GM21381 (cell line): ENCODE results near the gene CACNA1C.
"Not testable (repeated sequence)": the region's sequence is repeated elsewhere in the genome, so short reads cannot be mapped to it uniquely, and the experiment has no call there.

Source experiments
- ATAC-seq: cut with Tn5 transposase; IDR thresholded peaks from one replicate; pipeline ENCODE4 v1.9.1; 2021; ENCODE audit warnings: mild to moderate bottlenecking, moderate library complexity; ENCODE audit not compliant: unreplicated experiment

Gene CACNA1C

DNA sequence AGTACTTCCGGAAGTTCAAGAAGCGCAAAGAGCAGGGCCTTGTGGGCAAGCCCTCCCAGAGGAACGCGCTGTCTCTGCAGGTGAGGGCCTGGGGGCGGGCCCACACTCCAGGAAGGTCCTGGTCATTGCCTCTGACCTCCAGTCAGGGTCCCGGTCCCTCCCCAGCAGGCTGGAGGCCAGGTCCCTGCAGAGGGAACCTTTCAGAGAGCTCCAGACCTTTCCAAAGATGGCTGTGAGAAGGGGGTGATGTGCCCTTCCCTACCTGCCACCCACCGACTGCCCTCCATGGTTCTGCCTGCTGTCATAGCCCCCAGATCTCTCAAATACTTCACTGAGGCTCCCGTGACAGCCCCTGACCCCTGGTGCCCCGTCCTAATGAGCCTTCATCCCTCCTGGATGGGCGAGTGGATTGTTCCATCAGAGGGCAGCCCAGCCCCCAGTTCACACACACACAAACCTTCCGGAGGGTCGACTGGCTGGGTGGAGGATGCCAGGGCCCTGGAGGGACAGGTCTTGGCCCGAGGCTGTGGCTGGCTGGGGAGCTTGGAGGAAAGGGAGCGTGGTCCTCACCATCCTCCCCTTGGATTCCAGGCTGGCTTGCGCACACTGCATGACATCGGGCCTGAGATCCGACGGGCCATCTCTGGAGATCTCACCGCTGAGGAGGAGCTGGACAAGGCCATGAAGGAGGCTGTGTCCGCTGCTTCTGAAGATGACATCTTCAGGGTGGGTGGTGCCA lies 624.5 kb downstream of the CACNA1C start:
- no peak for ATAC-seq

GRCh38 chr12:2678426-2678825 lies 625.6 kb downstream of the CACNA1C start:
- no peak for ATAC-seq

DNA sequence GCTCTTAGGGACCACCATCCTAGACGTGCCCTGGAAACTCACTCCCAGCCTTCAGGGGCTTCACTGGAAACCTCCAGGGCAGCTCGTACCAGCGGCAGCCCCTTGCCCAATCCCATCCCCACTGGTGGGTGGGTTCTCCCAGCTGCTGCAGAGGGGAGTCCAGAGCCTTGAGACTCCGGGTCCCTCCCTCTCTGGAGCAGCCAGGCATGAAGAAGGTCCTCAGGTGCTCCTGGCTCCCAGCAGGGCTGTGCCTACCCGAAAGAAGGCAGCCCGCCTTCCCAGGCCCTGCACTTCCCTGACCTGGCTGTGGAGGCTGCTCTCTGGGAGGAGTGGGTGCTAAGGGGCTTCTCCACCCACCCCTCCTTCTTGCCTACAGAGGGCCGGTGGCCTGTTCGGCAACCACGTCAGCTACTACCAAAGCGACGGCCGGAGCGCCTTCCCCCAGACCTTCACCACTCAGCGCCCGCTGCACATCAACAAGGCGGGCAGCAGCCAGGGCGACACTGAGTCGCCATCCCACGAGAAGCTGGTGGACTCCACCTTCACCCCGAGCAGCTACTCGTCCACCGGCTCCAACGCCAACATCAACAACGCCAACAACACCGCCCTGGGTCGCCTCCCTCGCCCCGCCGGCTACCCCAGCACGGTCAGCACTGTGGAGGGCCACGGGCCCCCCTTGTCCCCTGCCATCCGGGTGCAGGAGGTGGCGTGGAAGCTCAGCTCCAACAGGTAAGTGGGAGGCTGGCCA lies 626.5 kb downstream of the CACNA1C start:
- ATAC-seq = no peak

GRCh38 chr12:2679816-2680675 lies 627.3 kb downstream of the CACNA1C start:
- ATAC-seq = no peak

DNA sequence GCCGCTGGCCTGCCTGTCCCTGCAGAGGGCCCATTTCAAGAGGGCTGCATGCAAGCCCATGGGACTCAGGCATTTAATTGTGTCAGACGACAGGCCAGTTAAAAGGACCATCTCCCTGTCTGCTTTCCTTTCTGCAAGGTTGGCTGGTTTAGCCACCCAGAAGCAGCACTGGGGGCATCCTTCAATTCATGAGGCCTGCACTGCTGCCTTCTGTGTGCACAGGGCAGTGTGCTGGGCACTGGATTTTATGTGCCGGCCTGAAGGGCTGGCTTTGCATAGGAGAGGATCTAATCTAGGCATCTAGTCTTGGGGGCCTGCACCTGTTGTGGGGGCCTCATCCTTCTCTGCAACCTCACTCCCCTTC lies 627.9 kb downstream of the CACNA1C start:
- ATAC-seq = no peak

DNA sequence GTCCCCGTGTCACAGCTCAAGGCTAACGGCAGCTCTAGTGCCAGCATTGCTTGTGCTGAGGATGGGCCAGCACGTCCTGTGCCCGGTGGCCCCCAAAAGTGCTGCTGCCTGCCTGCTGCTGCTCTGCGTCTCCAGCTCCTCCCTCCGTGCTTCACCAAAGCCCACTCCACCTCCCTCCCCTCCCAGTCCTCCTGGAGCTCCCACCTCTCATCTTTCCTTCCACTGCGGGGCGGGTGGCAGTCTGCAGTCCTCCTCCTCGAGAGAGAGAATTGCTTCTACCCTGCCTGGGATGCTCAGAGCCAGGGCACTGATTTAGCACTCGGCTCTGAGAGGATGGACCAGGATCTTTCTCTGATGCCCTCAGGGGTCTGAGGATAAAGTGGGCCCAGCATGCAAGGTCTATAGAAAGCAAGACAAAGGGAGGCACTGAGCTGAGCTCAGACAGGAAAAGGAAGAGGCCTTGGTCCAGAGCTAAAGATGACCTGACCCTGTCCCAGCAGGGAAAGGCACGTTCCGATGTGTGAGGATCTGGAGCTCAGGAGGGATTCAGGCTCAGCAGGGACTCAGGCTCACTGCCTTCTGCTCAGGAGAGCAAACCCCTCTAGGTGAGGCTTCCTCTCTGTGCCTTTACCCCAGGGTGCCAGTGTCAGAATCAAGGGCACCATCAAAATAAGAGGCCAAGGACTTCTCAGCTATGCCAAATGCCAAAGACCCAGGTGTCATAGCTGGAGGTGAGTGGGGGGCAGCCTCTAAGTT lies 628.8 kb downstream of the CACNA1C start:
- ATAC-seq = no peak

GRCh38 chr12:2682296-2683251 lies 629.8 kb downstream of the CACNA1C start:
- no peak for ATAC-seq

- ATAC-seq = no peak
Observed at GRCh38 chr12:2683283-2684025, 630.7 kb downstream of the CACNA1C start.

DNA sequence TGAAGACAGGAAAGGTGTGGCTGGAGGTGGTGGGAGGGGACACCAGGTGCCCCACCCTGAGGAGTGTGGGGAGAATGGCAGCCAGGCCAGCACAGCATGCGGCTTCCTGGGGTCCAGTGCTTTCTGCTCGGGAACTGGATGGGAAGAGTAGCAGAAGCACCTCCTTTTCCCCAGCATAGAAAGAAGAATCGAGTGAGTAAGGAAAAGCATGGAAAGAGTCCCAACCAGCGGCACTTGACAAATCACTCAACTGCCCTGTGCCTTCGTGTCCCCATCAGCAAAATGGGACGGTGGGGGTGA lies 631.2 kb downstream of the CACNA1C start:
- ATAC-seq = not testable (repeated sequence)

DNA sequence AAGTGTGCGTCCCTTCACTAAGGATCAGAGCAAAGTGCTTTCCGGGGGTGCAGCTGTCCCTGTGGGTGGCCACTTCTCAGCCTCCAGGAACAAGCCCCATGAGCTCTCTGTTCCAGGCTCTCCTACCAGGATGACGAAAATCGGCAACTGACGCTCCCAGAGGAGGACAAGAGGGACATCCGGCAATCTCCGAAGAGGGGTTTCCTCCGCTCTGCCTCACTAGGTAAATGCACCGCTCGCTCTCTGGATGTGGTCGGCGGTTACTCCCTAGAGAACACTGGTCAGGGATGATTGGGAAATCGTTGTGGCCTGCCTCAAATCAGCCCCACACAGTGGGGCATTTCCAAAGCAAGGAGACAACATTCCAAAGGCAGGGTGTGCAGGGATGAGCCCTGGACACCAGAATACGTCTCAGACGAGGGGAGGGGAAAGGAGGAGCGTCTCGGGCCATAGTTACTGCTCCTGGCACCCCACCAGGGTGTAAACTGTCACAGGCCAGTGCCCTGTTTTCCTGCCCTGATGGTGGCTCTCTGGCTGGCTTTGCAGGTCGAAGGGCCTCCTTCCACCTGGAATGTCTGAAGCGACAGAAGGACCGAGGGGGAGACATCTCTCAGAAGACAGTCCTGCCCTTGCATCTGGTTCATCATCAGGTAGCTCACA lies 633.0 kb downstream of the CACNA1C start:
- ATAC-seq = not testable (repeated sequence)

GRCh38 chr12:2686280-2686646 lies 633.5 kb downstream of the CACNA1C start:
- no peak for ATAC-seq

GRCh38 chr12:2687058-2687457 lies 634.3 kb downstream of the CACNA1C start:
- ATAC-seq = no peak

DNA sequence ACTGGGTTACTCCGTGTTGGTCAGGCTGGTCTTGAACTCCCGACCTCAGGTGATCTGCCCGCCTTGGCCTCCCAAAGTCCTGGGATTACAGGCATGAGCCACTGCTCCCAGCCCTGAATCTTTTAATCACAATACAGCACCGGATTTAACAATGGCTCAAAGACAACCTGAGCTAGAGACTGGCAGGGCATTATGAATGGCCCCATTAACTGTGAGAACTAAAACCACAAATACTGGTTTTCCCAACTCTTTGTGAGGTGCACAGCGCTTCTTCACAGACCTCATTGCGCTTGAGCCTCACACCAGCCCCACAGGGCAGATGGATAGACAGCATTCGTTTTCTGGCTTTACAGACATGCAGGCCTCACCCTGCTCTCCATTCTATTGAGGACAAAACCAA lies 634.9 kb downstream of the CACNA1C start:
- no peak for ATAC-seq

DNA sequence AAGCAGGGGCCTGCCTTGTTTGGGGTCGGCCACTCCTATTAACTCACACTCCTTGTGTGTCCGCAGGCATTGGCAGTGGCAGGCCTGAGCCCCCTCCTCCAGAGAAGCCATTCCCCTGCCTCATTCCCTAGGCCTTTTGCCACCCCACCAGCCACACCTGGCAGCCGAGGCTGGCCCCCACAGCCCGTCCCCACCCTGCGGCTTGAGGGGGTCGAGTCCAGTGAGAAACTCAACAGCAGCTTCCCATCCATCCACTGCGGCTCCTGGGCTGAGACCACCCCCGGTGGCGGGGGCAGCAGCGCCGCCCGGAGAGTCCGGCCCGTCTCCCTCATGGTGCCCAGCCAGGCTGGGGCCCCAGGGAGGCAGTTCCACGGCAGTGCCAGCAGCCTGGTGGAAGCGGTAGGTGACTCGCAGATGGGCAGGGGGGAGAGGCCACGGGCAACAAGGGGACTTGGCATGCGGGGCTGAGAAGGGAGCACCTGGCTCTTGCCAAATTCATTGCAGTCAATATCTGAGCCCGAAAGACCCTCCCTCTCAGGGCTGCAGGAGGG lies 635.7 kb downstream of the CACNA1C start:
- no peak for ATAC-seq

DNA sequence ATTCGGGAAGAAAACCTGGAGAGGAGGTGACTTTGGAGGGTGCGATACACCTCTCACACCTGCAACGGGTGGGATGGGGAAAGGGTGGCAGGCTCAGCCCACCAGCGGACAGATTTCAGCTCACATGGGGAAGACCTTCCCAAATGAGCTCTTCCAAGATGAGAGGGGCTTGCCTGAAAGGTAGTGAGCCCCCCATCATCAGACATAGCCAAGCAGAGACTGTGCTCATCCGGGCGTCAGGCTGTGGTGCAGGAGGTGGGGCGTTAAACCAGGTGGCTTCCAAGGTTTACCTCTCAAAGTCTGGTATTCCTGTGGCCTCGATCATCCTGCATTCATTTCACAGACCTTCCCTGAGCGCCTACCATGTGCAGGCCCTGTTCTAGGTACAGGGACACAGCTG lies 636.6 kb downstream of the CACNA1C start:
- ATAC-seq = no peak

DNA sequence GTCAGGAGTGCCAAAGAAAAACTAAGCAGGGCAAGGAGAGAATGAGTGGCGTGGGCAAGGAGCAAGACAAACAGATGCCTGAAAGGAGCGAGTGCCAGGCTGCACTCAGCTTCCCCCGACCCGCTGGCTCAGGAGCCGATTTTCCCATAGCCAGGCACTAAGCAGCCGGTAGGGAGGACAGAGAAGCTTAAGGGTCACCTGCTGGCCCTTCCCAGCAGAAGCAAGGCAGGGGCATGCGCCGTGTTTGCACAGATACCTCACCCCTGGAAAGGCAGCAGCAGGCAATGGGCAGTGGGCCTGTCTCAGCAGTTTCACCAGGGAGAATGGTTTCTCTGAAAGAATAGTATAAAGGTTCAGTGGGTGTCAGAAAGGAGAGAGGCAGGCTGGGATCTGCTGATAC lies 637.1 kb downstream of the CACNA1C start:
- ATAC-seq = no peak

DNA sequence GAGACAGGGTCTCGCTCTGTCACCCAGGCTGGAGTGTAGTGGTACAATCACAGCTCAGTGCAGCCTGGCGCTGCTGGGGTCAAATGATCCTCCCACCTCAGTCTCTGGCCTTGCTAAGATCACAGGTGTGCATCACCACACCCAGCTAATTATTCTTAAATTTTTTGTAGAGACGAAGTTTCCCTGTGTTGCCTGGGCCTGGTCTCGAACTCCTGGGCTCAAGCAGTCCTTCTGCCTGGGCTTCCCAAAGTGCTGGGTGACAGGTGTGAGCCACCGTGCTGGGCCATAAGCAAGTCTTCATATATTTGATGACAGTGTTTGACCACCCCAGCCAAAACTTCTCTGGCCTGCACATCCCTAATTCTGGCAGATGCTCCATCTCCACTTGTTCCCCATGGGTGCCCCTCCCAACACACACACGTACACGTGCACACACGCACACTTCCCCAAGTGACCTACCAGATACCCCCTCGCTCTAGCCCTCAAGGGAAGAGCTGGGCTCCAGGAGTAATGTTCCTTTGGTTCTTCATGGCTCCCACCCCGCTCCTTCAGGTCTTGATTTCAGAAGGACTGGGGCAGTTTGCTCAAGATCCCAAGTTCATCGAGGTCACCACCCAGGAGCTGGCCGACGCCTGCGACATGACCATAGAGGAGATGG lies 637.7 kb downstream of the CACNA1C start:
- no peak for ATAC-seq

GRCh38 chr12:2691006-2691344 lies 638.2 kb downstream of the CACNA1C start:
- ATAC-seq = peak; percentile 33
